HG03108 (cell line): ENCODE measurements around the gene OPRM1.
A peak's percentile ranks its signal among the peaks of the same experiment; 100 is the strongest.
"Not testable (repeated sequence)": the region's sequence is repeated elsewhere in the genome, so short reads cannot be mapped to it uniquely, and the experiment has no call there.

ENCODE experiments used
- ATAC-seq: cut with Tn5 transposase; IDR thresholded peaks from one replicate; pipeline ENCODE4 v1.9.1; 2021; ENCODE audit warnings: moderate library complexity; ENCODE audit not compliant: unreplicated experiment

The OPRM1 gene

DNA sequence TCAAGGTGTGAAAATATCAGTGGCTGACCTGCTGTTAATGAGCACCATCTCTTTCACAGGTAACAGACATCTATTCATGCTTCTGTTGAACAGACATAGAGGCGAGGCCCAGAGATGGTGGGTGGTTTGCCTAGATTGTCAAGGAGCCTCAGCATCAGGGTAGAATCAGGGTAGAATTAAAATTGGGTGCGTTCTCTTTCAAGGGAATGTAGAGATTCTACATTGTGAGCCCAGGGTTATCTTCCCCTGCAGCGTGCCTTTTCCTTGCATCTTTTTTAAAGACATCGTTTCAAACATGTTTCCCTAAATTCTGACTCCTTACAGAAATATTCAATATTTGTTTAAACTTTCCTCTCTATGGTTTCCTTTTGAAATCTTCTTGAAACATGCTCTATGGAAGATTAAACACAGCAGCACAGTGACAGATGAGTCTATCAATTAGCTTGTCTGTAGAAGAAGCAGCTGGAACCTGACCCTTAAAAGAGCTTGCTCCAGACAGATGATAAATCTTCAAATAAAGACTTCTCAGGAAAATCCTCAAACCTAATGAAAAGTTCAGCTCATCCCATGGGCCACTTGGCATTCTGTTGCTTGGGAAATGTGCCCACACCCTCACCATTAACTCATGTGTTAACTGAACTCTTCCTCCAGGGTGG lies 197.7 kb downstream of the OPRM1 start:
- ATAC-seq = no peak

DNA sequence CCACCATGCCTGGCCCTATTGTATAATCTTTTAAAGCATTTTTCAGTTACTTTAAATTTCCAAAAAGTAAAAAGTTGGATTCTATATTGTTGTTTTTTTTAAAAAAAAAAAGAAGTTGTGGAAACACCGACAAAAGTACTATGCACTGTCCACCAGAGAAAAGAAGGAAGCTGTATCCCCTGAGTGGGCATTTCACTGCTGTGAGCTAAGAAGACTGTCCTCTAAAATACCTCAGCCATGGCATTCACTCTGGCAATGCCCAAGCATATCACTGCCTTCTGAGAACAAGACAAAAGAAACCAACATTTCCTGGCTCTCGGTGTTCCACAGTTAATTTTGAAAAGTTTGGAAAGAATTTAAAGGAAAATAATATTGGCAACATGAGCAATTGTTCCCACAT lies 199.8 kb downstream of the OPRM1 start:
- no peak for ATAC-seq

GRCh38 chr6:154239392-154239791 lies 200.4 kb downstream of the OPRM1 start:
- no peak for ATAC-seq

DNA sequence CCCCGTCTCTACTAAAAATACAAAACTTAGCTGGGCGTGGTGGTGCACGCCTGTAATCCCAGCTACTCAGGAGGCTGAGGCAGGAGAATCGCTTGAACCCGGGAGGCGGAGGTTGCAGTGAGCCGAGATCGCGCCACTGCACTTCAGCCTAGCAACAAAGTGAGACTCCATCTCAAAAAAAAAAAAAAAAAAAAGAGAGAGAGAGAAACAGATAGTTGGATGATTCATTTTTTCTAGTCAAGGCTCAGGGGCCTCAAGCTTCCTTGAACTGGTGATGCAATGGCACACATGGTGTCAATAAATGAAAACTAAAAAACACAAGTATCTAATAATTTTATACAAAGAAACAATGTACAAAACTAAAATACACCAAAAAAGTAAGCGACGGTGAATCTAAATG lies 202.0 kb downstream of the OPRM1 start:
- not testable (repeated sequence) for ATAC-seq

DNA sequence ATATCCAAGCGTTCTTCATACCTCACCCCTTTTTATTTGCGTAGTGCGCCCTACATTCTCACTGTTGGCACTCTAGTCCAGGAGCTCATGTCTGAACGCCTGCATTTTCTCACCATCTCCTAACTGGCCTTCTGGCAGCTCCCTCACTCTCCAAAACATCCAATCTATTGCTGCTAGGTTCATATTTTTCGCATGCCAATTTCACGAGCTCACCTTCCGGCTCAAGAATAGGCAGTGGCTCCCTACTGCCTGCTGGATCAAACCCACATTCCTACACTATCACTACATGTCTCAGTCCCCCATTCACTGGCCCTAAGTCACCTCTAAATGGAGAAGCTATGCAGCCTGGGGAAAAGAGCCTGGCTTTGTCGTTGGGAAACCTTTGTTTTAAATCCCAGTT lies 202.5 kb downstream of the OPRM1 start:
- no peak for ATAC-seq

DNA sequence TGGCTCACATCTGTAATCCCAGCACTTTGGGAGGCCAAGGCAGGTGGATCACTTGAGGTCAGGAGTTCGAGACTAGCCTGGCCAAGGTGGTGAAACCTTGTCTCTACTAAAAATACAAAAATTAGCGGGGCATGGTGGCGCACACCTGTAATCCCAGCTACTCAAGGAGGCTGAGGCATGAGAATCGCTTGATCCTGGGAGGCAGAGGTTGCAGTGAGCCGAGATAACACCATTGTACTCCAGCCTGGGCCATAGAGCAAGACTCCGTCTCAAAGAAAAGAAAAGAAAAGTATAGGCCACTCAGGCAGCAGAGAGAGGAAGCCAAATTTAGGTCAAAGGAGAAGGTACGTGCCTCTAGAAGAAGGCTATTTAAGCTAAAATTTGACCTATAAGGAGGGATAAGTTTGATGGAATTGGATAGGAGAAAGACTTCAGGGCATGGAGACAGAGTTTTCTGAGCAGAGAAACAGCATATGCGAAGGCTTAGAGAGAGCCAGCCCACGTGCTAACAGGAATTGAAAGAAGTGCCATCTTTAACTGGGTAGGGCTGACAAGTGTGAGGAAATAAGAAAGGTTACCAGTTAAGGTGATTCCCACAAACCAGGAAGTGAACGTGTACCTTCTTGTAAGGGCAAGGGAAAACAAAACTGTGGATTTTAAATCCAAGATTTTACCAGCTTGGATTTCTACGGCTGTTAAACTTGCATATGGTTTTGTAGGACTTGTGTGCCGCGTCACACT lies 203.7 kb downstream of the OPRM1 start:
- no peak for ATAC-seq

DNA sequence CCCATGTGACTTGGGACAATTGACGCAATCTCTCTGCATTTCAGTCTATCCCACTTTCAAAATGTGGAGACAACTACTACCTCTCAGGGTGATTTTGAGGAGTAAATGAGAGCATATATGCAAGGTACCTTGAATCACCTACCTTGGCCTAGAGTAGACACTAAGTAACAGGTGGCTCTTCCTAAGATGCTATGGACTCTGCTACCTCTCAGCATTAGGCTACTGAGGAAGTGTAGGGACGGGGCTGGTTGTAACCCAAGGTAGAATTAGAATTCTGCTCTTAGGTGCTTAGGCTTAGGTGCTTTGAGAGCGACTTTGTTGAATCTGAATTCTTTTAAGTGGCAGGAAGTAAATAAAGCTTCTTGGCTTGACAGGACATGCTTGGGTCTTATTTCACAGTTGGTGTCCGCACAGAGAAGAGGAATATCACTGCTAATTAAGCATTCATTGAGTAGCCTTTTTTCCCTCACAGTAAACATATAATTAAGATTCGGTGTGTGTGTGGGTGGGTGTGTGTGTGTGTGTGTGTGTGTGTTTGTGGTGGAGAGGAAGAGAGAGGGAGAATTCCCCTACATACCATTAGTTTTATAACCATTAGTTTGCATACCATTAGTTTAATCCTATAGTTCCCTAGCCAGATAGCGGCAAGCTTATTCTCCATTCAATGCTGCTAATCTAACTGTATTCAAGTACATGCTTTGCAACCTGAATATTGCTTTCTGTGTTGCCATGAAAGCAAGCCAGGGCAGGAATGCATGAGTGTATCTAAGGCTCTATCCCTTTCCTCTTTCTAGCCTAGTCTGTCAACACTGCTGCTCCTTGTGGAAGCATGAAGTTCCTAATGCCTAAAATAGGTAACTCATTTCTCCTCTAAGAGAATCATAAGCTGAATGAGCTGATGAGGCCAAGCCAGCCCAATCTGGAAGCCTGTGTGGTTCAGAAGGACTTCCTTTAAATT lies 205.0 kb downstream of the OPRM1 start:
- no peak for ATAC-seq

GRCh38 chr6:154245506-154245905 lies 206.5 kb downstream of the OPRM1 start:
- no peak for ATAC-seq

GRCh38 chr6:154246723-154247118 lies 207.7 kb downstream of the OPRM1 start:
- no peak for ATAC-seq

- peak; percentile 36 for ATAC-seq
Measured at GRCh38 chr6:154247119-154247861, 208.2 kb downstream of the OPRM1 start.

DNA sequence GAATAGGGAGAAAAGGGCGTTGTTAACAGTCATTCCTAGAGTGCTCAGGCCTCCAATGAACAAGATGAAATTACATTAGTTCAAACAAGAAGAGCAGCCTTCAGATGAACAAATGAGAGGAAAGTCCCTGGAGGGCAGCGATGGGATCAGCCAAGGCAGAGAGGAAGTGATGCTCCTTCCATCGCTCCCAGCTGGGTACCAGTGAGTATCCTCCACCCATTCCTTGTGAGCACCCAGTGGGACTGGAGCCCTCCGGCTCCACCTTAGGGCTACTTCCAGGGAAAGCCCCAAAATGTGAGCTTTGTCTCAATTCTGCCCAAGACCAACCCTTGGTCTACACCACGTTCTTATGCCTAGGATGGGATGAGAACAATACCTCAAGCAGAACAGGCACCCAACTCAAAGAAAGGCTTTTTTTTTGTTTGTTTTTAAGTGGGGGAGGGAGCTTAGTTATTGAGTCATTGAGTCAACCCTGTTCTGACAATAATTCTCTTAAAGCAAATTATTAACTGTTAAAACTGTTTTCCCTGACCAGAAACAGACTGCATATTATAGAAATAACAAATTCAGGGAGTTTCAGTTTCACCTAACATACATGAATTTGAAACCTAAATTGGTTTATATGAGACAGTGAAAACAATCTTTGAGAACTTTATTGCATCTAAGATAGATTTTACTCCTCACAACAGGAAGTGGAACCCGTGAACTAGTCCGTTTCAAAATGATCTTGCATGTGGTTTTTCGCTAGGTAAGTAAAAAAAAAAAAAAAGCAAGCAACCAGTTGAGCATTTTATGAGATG lies 210.7 kb downstream of the OPRM1 start:
- peak; percentile 78 for ATAC-seq

GRCh38 chr6:154251116-154251515 lies 212.1 kb downstream of the OPRM1 start:
- no peak for ATAC-seq

GRCh38 chr6:154252678-154253077 lies 213.6 kb downstream of the OPRM1 start:
- ATAC-seq = no peak

- no peak for ATAC-seq
Measured at GRCh38 chr6:154257067-154257466, 218.0 kb downstream of the OPRM1 start.

- peak; percentile 75 for ATAC-seq
Measured at GRCh38 chr6:154258064-154258757, 219.2 kb downstream of the OPRM1 start.

DNA sequence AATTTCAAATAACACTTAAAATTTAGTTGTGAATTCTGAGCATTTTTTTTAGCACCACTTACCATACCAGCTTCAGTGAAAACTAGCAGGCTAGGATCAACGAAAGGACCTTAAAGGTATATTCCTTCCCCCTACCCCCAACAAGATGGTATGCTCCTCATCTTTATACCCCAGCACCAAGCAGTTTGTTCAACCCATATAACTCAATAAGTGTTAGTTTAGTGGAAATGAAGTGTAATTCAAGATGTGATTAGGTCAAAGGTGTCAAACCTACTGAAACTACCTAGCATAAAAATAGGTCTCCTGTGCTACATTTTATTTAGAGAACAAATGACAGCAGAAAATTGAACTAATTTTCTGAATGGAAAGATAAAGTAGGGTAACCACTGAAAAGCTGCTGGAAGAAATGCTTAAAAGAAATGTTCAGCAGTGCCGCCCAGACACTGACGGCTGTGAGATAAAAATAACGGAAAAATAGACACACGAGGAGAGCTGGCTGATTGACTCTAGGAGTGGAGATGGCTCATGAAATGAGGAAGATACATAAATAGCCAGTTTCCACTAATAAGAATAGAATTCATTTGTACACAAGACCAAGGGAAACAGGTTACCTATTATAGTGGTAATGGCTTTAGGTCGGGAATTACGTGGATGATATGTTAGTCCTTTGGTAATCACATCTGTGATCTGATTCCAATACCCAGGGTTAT lies 222.8 kb downstream of the OPRM1 start:
- peak; percentile 28 for ATAC-seq

- ATAC-seq = peak; percentile 49
Measured at GRCh38 chr6:154266560-154267099, 227.6 kb downstream of the OPRM1 start.

DNA sequence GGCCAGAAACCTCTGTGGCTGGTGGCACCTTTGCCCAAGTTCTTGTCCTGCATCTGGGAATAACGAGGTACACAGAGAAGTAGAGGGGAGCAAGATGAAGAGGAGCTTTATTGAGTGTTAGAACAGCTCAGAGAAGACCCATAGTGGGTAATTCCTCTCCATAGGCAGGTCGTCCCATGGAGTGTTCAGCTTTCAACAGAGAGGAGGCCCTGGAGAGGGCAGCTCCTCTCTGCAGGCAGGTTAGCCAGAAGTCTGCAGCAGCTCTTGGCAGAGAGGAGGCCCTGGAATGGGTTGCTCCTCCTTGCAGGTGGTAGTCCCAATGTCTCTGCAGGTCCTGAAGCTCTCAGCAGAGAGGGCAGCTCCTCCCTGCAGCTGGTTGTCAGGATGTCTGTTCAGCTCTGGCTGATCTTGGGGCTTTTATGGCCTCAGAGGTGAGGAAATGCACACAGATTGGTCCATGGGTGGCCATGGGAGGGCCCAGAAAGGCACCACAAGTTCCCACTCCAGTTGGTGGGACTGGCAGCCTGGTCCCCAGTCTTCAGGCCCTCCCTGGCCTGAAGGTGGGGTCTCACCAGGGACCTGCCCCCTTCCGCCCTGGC lies 228.6 kb downstream of the OPRM1 start:
- ATAC-seq = no peak
